ENCODE results near the gene SOX12.

Gene SOX12

DNA sequence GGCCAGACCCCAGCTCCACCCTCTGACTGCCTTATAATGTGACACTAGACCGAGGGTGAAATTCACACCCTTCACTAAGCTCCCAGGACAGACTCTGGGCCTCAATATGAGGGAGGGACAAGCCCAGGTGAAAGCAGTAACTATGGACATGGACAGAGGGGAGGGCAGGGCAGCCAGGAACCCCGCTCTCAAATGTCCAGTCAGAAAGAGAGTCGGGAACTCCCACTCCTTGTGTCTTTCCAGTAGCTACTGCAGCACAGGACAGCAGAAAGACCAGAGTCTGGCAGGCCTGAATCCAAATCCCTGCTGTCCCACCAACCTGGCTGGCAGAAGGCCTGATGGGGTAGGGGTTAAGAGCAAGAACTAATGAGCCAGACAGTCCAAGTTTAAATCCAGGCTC lies 41.2 kb upstream of the SOX12 start:
- H3K4me3 ChIP-seq (ENCODE audit: low read length), result no peak overlapping the region
- DNase-seq (ENCODE audit: low read depth), result no peak
- TF ChIP-seq, protein P1, sequence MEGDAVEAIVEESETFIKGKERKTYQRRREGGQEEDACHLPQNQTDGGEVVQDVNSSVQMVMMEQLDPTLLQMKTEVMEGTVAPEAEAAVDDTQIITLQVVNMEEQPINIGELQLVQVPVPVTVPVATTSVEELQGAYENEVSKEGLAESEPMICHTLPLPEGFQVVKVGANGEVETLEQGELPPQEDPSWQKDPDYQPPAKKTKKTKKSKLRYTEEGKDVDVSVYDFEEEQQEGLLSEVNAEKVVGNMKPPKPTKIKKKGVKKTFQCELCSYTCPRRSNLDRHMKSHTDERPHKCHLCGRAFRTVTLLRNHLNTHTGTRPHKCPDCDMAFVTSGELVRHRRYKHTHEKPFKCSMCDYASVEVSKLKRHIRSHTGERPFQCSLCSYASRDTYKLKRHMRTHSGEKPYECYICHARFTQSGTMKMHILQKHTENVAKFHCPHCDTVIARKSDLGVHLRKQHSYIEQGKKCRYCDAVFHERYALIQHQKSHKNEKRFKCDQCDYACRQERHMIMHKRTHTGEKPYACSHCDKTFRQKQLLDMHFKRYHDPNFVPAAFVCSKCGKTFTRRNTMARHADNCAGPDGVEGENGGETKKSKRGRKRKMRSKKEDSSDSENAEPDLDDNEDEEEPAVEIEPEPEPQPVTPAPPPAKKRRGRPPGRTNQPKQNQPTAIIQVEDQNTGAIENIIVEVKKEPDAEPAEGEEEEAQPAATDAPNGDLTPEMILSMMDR (conservative IDR thresholded peaks at IDR 0.05; ENCODE audit: low read depth, low read length), result no peak

DNA sequence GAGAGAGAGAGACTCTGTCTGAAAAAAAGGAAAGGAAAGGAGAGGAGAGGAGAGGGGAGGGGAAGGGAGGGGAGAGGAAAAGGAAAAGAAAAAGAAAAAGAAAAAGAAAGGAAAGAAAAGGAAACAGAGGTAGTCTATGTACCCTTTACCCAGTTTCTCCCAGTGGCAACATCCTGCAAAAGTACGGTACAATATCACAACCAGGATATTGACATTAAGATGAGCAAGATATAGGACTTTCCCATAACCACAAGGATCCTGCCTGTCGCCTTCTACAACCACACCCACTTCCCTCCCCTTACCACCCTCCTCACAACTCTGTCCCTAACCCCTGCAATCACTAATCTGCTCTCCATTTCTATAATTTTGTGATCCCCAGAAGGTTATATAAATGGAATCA lies 38.8 kb upstream of the SOX12 start:
- TF ChIP-seq, protein P1 (conservative IDR thresholded peaks at IDR 0.05; ENCODE audit: low read depth, low read length), result no peak
- H3K4me3 ChIP-seq (ENCODE audit: low read length), result no peak overlapping the region
- no peak for DNase-seq (ENCODE audit: low read depth)

DNA sequence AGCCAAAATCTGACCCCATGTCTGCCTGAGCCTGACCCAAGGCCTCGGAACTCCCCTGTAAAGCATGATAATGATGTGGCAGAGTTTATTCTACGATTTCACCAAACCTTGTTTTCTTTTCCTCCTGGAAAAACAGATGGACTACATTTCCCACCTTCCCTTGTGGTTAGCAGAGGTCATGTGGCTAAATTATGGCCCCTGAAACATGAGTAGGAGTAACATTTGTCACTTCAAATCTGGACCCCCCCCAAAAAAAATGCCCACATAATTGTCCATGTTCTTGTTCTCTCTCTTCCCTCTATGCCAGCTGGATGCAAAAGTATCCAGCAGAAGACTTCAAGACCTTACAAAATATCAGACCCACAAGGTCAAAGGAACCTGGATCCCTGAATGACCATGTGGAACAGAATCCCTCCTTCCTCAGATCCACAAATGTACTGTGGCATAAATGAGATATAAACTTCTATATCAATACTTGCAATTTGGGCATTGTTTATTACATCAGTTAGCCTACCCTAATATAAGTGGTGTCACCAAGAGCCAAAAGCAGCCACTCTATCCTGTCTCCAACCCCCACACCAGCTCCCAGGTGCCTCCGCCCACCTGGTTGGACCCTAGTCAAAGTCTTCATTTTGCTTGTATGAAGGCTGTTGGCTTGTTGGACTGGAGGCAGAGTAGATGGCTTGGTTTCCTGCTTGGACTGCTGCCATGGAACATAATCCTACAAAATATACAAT lies 36.2 kb upstream of the SOX12 start:
- H3K4me3 ChIP-seq (ENCODE audit: low read length), result peak overlapping the region; percentile 97
- DNase-seq (ENCODE audit: low read depth), result no peak

DNA sequence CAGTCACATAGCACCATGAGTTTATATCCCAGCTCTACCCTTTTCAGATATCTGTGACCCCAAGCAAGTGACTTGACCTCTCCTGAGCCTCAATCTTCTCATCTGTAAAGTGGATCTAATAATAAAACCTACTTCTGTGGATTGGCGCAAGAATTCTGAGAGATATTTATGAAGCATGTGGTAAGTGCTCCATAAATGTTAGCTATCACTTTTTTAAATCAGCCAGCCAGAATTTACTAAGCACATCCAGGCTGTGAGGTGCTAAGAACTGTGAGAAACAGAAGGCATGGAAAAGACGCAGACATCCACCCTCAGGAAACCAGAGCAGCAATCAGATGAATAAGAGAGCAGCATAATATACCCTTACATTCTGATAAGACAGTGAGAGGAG lies 35.7 kb upstream of the SOX12 start:
- TF ChIP-seq, protein P1 (conservative IDR thresholded peaks at IDR 0.05; ENCODE audit: low read depth, low read length), result no peak
- peak overlapping the region; percentile 97 for H3K4me3 ChIP-seq (ENCODE audit: low read length)
- DNase-seq (ENCODE audit: low read depth), result no peak

More for the DNA sequence above, 36.2 kb upstream of the SOX12 start:
- TF ChIP-seq, protein P1 (conservative IDR thresholded peaks at IDR 0.05; ENCODE audit: low read depth, low read length), result no peak

DNA sequence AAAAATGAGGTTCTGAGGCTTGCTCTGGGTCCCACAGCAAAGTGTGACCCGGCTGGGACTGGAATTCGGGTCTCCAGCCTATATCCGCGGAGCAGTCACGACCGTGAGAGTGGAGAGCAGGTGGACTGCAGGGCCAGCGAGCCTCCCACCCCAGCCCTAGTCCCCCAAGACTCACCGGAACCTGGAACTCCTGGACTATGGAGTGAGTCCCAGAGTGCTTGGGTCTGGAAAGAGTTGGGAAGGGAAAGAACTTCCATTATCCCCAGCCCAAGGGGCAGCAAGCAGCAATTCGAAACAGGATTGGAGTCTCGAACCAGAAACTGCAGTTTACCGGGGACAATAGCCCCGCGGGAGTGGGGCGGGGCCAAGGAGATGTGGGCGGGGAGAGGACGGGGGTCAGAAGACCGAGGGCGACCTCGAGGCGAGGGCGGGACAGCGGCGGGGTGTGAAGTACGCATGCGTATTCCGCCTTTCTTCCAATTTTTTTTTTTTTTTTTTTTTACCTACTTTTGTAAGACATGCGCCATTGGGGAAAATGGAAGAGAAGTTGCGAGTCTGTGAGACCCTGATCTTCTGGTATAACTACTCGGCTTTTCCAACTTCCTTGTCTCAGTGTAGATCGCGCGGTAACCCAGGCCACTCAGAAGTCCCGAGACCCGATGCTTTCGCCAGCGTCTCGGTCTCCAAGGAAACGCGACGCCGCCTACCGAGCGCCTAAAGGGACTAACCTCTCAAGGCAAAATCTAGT lies 35.1 kb upstream of the SOX12 start, which contains the start of gene C20orf96:
C20orf96 (minus strand) TSS at position 667 of the 748 bp plus-strand sequence; CDS start at position 527, 140 bp downstream.
- peak; percentile 72 for DNase-seq (ENCODE audit: low read depth)
- TF ChIP-seq, protein P1 (conservative IDR thresholded peaks at IDR 0.05; ENCODE audit: low read depth, low read length), result peak; percentile 56
- H3K4me3 ChIP-seq (ENCODE audit: low read length), result peak within 1 kb of the TSS; percentile 97

DNA sequence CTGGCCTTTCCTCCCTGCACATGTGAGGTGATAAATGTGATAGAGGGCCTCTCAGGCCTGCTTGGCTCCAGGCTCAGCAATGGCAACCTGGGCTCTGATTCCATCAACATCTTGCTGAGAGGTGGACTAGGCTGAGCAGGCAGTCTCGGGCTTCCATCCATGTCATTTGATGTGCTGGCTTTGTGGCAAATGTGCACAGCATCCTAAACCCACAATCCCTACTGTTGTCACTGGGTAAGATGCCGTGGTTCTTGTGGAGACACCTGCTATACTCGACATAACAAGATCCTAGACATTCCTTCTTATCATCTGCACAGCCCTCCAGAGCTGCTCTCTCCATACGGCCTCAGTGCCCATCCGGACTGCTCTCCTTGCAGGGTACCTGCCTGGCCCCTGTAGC lies 30.8 kb upstream of the SOX12 start:
- no peak overlapping the region for H3K4me3 ChIP-seq (ENCODE audit: low read length)
- no peak for DNase-seq (ENCODE audit: low read depth)
- TF ChIP-seq, protein P1 (conservative IDR thresholded peaks at IDR 0.05; ENCODE audit: low read depth, low read length), result no peak

Measured in retinal pigment epithelial cell (primary cell).